Activated gamma-delta T cell (primary cell): ENCODE results near the gene IFITM10.
"Not testable (repeated sequence)": the region's sequence is repeated elsewhere in the genome, so short reads cannot be mapped to it uniquely, and the experiment has no call there.

Source experiments
- DNase-seq: peaks from one replicate; lab custom pipeline; 2025; lab: John Stamatoyannopoulos, UW

IFITM10 gene

GRCh38 chr11:1691878-1692707, 58.3 kb downstream of the IFITM10 start:
- DNase-seq: no peak

- no peak for DNase-seq
Observed at GRCh38 chr11:1691026-1691877, 59.1 kb downstream of the IFITM10 start.

- DNase-seq: no peak
Observed at GRCh38 chr11:1690167-1691025, 60.0 kb downstream of the IFITM10 start.

- DNase-seq: not testable (repeated sequence)
Observed at GRCh38 chr11:1689250-1690166, 60.9 kb downstream of the IFITM10 start.

GRCh38 chr11:1688336-1688947, 62.0 kb downstream of the IFITM10 start:
- DNase-seq: not testable (repeated sequence)

- not testable (repeated sequence) for DNase-seq
Observed at GRCh38 chr11:1686220-1686619, 64.2 kb downstream of the IFITM10 start.

GRCh38 chr11:1684886-1685874, 65.2 kb downstream of the IFITM10 start:
- not testable (repeated sequence) for DNase-seq

GRCh38 chr11:1683904-1684572, 66.4 kb downstream of the IFITM10 start:
- DNase-seq: not testable (repeated sequence)

- not testable (repeated sequence) for DNase-seq
Observed at GRCh38 chr11:1683216-1683615, 67.2 kb downstream of the IFITM10 start.
